ENCODE measurements around the gene HTR3E.
"Not testable (repeated sequence)": the region's sequence is repeated elsewhere in the genome, so short reads cannot be mapped to it uniquely, and the experiment has no call there.

Gene HTR3E

GRCh38 chr3:184096811-184097383 lies at the start of gene HTR3E:
HTR3E (plus strand) TSS chr3:184097064; CDS start chr3:184097530, 466 bp downstream.
- DNase-seq (ENCODE audit: low read depth, low spot score), result no peak

- no peak for DNase-seq (ENCODE audit: low read depth, low spot score)
These were observed 46.5 kb upstream of the HTR3E start for GRCh38 chr3:184050217-184050847.

- DNase-seq (ENCODE audit: low read depth, low spot score), result no peak
These were observed 44.1 kb upstream of the HTR3E start, which contains the start of gene HTR3C for GRCh38 chr3:184052767-184053166. HTR3C (plus strand) TSS chr3:184053047; CDS start chr3:184053081, 34 bp downstream.

GRCh38 chr3:184058029-184058428 lies 38.8 kb upstream of the HTR3E start:
- DNase-seq (ENCODE audit: low read depth, low spot score), result no peak

- no peak for DNase-seq (ENCODE audit: low read depth, low spot score)
These were observed 37.4 kb upstream of the HTR3E start for GRCh38 chr3:184059424-184059823.

- DNase-seq (ENCODE audit: low read depth, low spot score), result no peak
These were observed 34.2 kb upstream of the HTR3E start for GRCh38 chr3:184062637-184063036.

- no peak for DNase-seq (ENCODE audit: low read depth, low spot score)
These were observed 30.7 kb upstream of the HTR3E start for GRCh38 chr3:184066211-184066610.

GRCh38 chr3:184067573-184068055 lies 29.2 kb upstream of the HTR3E start:
- no peak for DNase-seq (ENCODE audit: low read depth, low spot score)

GRCh38 chr3:184068344-184068743 lies 28.5 kb upstream of the HTR3E start:
- no peak for DNase-seq (ENCODE audit: low read depth, low spot score)

- DNase-seq (ENCODE audit: low read depth, low spot score), result not testable (repeated sequence)
These were observed 25.7 kb upstream of the HTR3E start for GRCh38 chr3:184071142-184071541.

- no peak for DNase-seq (ENCODE audit: low read depth, low spot score)
These were observed 23.2 kb upstream of the HTR3E start for GRCh38 chr3:184073621-184074020.

GRCh38 chr3:184075901-184076300 lies 21.0 kb upstream of the HTR3E start:
- no peak for DNase-seq (ENCODE audit: low read depth, low spot score)

- DNase-seq (ENCODE audit: low read depth, low spot score), result no peak
These were observed 19.0 kb upstream of the HTR3E start for GRCh38 chr3:184077881-184078280.

GRCh38 chr3:184078851-184079250 lies 18.0 kb upstream of the HTR3E start:
- DNase-seq (ENCODE audit: low read depth, low spot score), result no peak

GRCh38 chr3:184081116-184081830 lies 15.6 kb upstream of the HTR3E start:
- no peak for DNase-seq (ENCODE audit: low read depth, low spot score)

- no peak for DNase-seq (ENCODE audit: low read depth, low spot score)
These were observed 14.8 kb upstream of the HTR3E start for GRCh38 chr3:184082034-184082433.

GRCh38 chr3:184082465-184082864 lies 14.4 kb upstream of the HTR3E start:
- DNase-seq (ENCODE audit: low read depth, low spot score), result no peak

- DNase-seq (ENCODE audit: low read depth, low spot score), result no peak
These were observed 11.4 kb upstream of the HTR3E start for GRCh38 chr3:184085389-184085852.

- no peak for DNase-seq (ENCODE audit: low read depth, low spot score)
These were observed 4.7 kb upstream of the HTR3E start for GRCh38 chr3:184092199-184092598.

- DNase-seq (ENCODE audit: low read depth, low spot score), result no peak
These were observed 692 bp downstream of the HTR3E start for GRCh38 chr3:184097556-184097955.

- no peak for DNase-seq (ENCODE audit: low read depth, low spot score)
These were observed 3.2 kb downstream of the HTR3E start for GRCh38 chr3:184099806-184100686.

GRCh38 chr3:184110316-184110725 lies 13.5 kb downstream of the HTR3E start:
- no peak for DNase-seq (ENCODE audit: low read depth, low spot score)

All from smooth muscle cell of the brain vasculature (primary cell).